Measurements from ENCODE around the gene FUT3.

The FUT3 gene

DNA sequence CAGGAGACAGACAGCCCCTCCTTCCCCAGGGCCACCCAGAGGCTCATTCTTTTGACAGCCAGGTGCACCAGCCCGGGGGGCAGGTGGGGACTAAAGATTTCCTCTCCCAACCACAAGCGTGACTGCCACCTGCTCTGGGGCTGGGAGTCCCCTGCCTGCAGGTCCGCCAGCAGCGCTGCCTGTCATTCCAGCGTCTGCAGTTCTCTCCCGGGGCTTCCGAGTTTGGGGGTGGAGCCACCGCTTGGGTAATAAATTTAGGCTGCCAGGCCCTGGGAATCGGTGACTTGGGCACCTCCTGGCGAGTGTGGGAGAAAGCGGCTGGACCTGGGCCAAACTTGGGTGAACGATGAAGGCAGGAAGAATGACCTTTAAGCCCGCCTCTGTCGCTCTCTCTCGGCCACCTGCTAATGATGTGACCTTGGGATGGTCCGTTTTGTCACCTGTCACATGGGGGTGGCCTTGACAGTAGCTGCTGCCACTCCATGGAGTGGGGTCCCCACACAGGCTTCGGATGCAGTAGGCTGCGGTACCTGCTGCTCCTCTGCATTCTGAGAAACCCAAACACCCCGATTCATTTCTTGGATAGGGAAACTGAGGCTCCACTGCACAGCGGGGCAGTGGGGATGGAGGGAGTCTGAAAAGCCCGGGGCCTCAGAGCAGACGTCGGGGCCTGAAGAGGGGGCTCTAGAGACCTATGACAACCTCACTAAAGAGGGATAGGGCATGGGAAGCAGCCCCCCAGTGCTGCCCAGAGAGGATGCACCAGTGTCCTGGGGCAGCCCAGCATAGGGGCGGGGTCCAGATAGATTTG, 24.5 kb downstream of the FUT3 start:
- DNase-seq (ENCODE audit: low read depth in 4 of 4, low spot score in 1 of 4): no peak

DNA sequence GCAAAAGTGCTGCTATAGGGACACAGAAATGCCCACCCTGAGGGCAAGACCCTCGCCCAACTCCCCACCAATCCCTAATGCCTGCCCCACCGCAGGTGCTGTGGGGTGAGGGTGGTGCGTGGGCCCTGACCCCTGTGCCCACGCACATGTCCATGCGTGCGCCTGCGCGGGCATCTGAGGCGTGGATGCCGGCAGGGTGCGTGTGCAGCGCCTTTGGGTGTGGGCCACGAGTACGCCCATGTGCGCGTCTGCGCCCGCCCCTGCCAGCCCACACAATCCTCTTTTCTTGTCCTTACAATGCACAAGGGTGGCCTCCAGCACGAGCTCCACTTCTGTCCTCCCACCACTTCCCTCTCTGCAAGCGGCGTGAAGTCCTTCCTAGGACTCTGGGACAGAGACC, 26.1 kb downstream of the FUT3 start:
- no peak for DNase-seq (ENCODE audit: low read depth in 4 of 4, low spot score in 1 of 4)

DNA sequence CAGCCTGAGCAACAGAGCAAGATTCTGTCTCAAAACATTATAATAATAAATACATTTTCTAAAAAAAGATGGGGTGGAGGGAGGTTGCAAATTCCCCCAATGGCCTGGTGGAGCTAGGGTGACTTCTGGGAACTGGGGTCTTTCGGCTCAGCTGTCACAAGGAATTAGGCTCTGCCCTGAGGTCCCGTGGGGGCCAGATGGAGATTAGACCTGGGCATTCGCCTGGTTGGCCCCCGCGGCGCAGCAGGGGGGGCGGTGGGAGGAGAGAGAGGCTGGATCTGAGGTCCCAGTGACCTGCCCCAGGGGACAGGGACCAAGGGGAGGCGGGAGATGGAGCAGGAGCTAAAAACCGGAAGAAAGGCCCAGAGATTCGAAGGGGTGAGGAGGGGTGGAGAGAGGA, 26.5 kb downstream of the FUT3 start:
- DNase-seq (ENCODE audit: low read depth in 4 of 4, low spot score in 1 of 4): no peak

DNA sequence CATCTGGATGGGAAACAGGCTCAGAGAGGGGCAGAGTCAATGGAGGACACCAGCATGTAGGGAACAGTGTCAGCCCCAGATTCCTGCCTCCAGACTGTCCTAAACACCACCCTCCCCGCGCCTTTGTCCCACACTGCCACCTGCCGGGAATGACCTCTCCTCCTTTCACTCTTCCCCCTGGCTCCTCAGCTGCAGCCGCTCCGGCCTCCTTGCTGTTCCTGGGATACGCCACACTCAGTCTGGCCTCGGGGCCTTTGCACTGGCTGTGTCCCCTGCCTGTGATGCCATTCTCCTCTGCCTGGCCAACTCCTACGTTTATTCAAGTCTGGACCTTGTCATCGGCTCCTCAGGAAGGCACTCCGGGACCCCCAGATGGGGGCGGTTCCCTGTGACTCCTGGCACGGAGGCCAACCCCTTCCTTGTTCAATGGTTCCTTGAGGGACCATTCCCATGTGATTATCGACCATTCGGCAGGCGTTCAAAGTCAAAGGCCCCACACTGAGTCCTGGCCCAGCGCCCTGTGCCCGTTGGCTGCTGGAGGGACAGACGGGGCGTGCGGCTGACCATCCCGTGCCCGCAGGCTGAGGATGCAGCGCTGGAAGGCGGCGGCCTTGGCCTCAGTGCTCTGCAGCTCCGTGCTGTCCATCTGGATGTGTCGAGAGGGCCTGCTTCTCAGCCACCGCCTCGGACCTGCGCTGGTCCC, 27.5 kb downstream of the FUT3 start:
- DNase-seq (ENCODE audit: low read depth in 4 of 4, low spot score in 1 of 4): no peak

DNA sequence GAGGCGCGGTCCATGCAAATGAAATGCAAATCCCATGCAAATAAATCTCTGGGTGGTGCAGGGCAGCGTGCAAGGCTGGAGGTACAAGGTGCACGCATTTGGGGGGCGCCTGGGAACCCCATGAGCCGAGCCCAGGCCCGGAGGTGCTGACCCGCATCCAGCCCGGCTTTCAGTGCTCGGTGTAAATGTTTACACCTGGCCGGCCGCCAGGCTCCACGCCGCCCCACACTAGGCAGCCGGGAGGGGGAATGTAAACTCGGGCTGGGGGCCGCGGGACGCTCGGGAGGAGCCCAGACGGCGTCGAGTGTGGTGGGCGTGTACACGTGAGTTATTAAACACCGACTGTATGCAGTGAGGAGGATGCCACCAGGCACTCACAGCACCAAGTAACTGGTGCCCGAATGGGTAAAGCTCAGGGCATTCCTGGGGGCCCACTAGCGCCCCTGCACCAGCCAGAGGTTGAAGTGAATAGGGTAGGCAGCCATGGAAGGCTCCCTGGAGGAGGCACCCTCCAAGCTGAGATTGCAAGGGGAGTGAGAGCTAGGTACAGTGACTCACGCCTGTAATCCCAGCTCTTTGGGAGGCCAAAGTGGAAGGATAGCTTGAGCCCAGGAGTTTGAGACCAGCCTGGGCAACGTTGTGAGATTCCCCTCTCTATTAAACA, 28.9 kb downstream of the FUT3 start:
- no peak for DNase-seq (ENCODE audit: low read depth in 4 of 4, low spot score in 1 of 4)

DNA sequence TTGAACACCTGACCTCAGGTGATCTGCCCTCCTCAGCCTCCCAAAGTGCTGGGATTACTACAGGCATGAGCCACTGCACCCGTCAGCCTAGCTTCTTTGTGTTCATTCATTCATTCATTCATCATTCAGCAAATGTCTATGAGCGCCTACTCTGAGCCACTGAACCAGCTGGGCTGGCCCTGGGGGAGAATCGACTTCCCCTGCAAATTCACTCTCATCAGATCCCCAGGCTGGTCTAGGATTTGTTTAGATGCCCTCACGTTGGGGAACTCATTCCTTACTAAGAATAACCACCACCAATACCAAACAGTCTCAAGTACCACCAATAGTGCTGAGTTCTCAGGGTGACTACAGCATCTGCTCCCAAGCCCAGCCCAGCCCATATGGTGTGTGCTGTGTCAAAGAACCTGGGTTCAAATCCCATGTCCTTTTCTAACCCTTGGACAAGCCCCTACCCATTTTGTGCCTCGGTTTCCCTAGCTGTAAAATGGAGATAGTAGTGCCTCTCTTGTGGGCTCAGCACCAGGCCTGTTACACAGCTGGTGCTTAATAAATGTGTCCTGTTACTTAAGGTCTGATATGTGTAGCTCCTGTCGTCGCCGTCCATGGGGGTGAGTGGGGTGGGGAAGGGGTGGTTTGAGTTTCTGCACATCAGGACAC, 29.6 kb downstream of the FUT3 start:
- no peak for DNase-seq (ENCODE audit: low read depth in 4 of 4, low spot score in 1 of 4)

DNA sequence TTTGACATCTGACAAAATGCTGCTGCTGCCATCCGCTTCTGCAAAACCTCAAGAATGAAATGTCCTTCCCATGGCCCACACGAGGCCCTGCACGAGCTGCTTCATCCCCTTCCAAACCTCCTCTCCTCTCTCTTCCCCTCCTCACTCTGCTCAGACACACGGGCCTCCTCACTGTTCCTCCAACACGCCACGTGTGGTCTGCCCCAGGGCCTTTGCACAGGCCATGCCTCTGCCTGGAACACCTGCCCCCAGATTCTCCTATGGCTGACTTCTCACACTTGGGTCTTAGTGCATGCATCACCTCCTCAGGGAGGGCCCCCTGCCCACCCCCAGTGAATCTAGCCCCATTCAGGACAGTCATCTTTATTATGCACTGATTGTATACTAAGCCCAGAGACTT, 30.5 kb downstream of the FUT3 start:
- no peak for DNase-seq (ENCODE audit: low read depth in 4 of 4, low spot score in 1 of 4)

DNA sequence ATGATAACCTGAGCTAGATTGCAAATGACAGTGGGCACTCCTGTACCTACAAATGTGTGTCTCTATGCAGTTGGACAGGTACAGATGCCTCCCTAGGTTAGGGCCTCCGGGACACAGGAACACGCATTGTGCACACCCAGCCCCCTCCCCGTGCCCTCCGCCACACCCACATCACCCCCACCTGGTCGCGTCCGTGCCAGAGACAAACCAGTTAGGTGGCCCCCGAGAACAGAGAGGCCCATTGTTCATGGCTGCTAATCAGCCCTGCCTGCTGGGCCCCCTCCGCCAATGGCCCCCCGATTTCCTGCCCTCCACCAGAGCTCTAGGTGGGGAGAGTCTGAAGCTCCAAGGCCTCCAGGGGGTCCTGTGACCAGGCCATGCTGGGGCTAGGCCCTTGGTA, 32.7 kb downstream of the FUT3 start:
- DNase-seq (ENCODE audit: low read depth in 4 of 4, low spot score in 1 of 4): no peak

DNA sequence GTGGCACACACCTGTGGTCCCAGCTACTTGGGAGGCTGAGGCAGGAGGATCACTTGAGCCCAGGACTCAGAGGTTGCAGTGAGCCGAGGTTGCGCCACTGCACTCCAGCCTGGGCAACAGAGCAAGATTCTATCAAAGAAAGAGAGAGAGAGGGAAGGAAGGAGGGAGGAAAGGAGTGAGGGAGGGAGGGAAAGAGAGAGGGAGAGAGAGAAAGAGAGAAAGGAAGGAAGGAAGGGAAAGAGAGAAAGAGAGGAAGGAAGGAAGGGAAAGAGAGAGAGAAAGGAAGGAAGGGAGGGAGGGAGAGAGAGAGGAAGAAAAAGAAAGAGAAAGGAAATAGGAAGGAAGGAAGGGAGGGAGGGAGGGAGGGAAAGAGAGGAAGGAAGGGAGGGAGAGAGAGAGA, 34.0 kb downstream of the FUT3 start:
- DNase-seq (ENCODE audit: low read depth in 4 of 4, low spot score in 1 of 4): no peak

DNA sequence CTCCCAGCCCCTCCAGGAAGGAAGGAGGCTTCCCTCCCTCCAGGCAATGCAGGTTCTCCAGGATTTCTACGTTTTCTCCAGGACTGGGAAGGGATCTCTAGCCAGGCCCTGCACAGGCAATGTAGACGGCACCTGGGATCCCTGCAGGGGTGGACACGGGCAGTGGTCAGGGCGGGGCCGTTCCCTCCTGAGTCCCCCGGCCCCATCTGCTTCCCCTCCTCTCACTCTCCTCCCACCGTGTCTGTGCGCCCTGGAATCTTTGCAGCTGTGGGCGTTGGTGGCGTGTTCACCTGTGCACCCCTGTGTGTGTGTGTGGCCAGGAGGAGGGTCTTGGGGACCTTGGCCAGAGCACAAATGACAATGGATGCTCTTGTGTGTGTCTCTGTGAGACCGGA, 36.4 kb downstream of the FUT3 start:
- no peak for DNase-seq (ENCODE audit: low read depth in 4 of 4, low spot score in 1 of 4)

DNA sequence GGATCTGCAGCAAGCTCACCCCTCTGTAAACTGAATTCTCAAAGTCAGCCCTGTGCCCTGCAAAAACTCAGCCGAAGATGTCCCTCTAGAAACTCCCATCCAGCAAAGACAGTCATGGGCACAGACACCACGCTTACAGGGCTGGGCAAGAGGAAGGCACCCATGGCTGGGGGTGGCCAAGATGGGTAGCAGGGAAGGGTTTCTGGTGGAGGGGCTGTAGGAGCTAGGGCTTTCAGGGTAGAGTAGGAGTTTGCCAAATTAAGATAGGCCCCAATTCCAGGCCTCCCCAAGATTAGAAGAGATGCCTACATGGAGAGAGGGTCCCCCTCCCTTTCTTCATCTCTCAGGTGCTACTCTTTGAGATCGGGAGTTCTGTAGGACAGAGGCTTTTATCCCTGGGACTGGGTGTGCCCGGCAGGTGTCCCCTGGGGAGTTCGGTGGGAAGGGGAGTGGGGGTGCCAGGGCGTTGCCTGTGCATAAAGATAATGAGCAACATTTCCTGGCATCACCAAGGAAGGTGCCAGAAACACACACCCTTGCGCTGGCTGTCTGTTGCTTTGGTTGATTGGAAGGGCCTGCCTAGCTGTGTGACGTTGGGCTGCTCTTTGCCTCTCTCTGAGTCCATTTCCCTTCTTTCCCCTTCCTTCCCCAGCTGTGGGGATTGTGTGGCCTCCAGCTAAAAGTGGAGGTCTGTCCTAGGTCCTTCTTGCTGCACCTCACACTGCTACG, 37.0 kb downstream of the FUT3 start:
- no peak for DNase-seq (ENCODE audit: low read depth in 4 of 4, low spot score in 1 of 4)

DNA sequence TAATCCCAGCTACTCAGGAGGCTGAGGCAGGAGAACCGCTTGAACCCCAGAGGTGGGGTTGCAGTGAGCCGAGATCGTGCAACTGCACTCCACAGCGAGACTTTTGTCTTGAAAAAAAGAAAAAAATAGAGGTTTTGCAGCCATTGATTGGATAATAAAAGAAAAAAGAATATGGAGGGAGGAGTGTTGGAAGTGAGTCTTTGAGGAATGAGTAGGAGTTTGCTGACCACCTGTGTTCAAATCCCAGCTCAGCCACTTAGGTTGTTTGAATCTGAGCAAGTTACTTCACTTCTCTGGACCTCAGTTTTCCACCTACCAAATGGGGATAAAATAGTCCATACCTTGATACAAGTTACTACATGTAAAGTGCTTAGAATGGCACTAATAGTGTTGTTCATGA, 40.1 kb downstream of the FUT3 start:
- no peak for DNase-seq (ENCODE audit: low read depth in 4 of 4, low spot score in 1 of 4)

DNA sequence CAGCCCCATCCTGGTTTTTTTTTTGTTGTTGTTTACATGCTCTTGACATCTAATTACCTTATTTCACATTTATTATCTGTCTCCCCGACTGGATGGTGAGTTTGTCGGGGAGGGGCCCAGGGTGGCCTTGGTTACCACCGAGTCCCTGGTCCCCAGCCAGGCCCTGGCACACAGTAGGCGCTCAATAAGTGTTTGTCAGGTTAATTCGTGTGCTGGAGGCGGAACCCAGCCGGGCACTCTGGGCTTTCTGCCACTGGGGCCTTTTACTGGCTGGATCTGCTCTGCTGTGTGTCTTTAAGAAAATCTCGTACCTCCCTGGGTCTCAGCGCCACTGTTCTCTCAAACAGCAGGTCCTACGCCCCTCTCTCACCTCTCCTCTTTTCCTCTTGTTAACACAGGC, 41.8 kb downstream of the FUT3 start:
- no peak for DNase-seq (ENCODE audit: low read depth in 4 of 4, low spot score in 1 of 4)

DNA sequence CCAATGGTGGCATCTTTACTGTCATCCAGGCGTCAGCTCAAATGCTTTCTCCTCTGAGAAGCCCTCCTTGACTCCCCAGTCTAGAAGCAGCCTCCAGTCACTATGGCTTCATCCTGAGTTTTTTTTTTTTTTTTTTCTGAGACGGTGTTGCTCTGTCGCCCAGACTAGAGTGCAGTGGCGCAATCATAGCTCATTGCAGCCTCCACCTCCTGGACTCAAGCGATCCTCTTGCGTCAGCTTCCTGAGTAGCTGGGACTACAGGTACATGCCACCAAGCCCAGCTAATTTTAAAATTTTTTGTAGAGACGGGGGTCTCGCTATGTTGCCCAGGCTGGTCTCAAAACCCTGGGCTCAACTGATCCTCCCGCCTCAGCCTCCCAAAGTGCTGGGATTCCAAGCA, 42.2 kb downstream of the FUT3 start:
- no peak for DNase-seq (ENCODE audit: low read depth in 4 of 4, low spot score in 1 of 4)

DNA sequence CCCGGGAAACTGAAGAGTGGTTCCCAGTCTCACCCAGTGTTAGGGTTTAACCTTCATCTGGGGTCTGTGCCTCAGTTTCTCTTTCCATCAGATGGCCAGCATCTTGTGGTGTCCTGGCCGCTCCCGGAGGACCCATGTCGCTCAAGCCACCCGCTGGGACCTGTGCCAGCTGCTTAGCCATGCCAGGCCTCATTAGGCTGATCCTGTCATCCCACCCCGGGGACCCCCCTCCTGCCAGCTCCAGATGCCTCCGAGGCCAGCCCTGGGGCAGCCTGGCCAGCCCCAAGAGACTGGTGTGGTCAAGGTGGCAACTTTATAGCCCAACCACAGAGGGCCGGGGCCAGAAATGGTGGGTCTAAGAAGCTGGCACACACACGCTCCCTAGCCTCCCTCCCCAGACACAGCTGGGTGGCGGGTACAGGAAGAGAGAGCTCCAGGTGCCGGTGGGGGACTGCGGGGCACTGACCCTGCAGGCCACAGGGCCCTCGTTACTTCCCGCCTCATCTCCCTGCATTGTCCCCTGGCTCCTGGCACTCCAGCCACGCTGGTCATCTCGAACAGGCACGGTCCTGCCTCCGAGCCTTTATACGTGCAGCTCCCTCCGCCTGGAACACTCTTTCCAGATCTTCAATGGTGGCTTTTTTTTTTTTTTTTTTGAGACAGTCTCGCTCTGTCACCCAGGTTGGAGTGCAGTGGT, 43.0 kb downstream of the FUT3 start:
- DNase-seq (ENCODE audit: low read depth in 4 of 4, low spot score in 1 of 4): no peak

DNA sequence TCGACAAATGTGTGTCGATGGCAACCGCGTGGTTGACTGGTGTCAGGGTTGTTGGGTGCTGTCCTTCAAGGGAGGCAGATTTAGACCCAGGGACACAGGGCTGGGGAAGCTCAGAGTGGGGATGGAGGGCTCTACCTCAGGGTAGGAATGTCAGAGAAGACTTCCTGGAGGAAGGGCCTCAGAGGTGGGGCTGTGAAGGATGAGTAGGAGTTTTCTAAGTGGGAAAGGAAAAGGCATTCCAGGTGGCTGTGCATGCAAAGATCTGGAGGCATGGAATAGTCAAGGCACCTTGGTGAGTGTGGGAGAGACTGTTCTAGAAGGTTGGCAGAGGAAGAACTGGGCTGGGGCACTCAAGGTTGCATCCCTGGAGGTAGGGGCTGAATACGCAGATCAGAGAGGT, 44.3 kb downstream of the FUT3 start:
- no peak for DNase-seq (ENCODE audit: low read depth in 4 of 4, low spot score in 1 of 4)

DNA sequence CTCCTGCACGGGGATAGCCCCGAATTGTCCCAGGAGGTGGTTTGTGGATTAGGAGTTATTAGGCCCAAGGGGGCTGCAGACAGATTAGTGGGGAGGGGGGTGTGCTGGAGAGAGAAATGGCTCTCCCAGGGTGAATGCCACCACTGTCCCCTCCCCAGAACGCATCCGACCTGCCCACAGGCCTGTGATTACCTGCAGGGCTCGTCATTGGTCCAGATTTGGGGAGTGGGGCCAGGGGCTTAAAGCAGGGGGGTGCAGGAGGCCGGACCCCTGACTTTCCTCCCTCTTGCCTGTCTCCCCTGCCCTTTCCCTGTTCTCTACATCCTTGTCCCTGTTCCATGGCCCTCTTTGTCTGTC, 45.1 kb downstream of the FUT3 start:
- DNase-seq (ENCODE audit: low read depth in 4 of 4, low spot score in 1 of 4): no peak

DNA sequence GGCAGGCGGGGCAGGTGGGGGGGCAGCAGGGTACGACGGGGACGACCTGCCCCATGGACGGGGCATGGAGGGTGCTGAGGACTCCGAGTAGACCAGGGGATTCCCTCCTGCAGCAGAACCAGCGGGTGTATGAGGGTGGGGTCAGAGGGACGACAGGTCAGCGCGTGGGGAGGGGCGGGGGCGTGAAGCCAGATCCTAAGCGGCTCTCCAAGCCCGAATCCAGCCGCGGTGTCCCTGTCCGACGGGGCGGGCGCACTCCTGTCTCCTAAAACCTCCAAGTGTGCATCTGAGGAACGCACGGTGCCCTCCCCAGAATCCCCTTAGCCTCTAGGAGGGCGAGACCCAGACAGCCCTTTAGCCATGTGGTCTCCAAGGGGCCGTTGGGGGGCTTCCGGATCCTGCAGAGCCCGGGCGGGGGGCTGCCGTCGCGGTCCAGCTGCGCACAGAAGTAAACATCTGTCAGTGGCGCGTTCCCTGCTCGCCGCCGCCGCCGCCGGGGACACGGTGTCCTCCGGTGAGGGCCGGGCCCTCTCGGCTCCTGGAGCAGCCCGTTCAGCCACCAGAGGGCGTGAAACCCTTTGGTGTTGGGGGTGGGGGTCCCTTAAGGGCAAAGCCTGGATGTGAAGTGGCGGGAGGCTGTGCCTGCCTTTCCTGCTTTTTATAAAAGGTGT, 45.7 kb downstream of the FUT3 start:
- DNase-seq (ENCODE audit: low read depth in 4 of 4, low spot score in 1 of 4): no peak

DNA sequence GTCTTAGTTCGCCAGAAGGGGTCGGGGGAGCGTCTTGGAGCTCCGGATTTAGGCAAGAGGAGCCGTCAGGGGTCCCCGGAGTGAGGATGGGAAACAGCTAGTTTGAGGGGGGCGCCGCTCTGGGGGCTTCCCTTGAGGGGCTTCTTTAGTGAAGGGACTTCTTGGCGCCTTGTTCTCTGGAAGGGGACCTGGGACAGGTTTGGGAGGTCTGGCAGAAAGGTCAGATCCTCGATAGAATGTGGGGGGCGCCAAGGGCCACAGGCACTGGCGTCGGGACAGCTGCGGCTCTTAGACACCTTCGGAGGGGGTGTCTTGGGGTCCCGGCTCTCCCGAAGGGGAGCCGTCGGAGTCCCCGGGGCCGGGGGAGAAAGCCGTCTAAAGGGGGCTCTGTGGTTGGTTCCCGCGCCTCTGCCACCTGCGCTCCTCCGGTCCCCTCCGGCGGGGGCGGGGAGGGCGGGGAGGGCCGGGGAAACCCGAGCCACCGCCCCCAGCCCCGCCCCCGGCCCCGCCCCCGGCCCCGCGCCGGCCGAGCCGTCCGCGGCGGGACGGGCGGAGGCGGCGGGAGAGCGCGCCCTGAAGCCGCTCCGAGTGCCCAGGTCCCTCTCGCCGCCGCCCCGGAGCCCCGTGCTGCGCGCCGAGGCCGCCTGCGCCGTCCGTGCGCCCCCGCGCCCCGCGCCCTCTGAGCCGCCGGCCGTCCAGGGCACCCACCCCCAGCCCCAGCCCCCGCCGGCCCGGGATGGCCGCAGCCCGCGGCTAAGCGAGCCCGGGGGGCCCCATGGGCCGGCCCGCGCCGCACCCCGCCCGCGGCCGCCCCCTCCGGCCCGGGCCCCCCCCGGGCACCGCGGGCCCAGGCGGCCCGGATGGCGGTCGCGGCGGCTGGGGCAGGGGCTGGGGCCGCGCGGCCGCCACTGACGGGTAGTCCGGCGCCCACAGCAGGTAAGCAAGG, 46.5 kb downstream of the FUT3 start, which contains the start of gene NRTN:
Gene NRTN (plus strand): TSS at position 552 of the 946 bp plus-strand sequence. CDS start 19,099 bp downstream, outside the sequence.
- no peak for DNase-seq (ENCODE audit: low read depth in 4 of 4, low spot score in 1 of 4)
